ENCODE data around the gene LYRM7.

Gene LYRM7

GRCh38 chr5:131239686-131240085 lies 68.9 kb downstream of the LYRM7 start (continued):
- TF ChIP-seq TRIM28 (IDR thresholded peaks at IDR 0.05; ENCODE audit: borderline replicate concordance, low read length), result no peak
- no peak for TF ChIP-seq EGR2 (tag by site-specific recombination; IDR thresholded peaks at IDR 0.05; ENCODE audit: low read depth)
- TF ChIP-seq ZNF510 (tag by site-specific recombination; IDR thresholded peaks at IDR 0.05; ENCODE audit: insufficient replicate concordance), result no peak
- TF ChIP-seq ZBTB10 (tag by site-specific recombination; IDR thresholded peaks at IDR 0.05), result no peak
- no peak for TF ChIP-seq ZXDB (tag by site-specific recombination; IDR thresholded peaks at IDR 0.05)
- TF ChIP-seq ZEB2 (tag by site-specific recombination; IDR thresholded peaks at IDR 0.05), result no peak

GRCh38 chr5:131242728-131243255 lies 72.0 kb downstream of the LYRM7 start:
- Histone ChIP-seq H3K36me3 (ENCODE audit: control insufficient read depth in 2 of 2, insufficient read depth in 1 of 2, low read length in 2 of 2) (no peaks in the 10 kb centered on the region), H3K4me1 (ENCODE audit: control insufficient read depth, insufficient read depth, low read length) (no peaks in the 10 kb centered on the region), H3K4me3 (ENCODE audit: low read depth, low read length) (no peak overlapping the region), H3K9me3 (ENCODE audit: control insufficient read depth, insufficient read depth, low read depth, low read length) (no peaks in the 10 kb centered on the region), H3K27ac (ENCODE audit: extremely low read depth, low read depth, low read length) (no peak overlapping the region)
- no peak for TF ChIP-seq ZNF791 (tag by site-specific recombination; IDR thresholded peaks at IDR 0.05)
- no peak for TF ChIP-seq ZNF433 (tag by site-specific recombination; IDR thresholded peaks at IDR 0.05; ENCODE audit: low read depth)
- no peak for TF ChIP-seq ZNF280D (tag by site-specific recombination; IDR thresholded peaks at IDR 0.05)
- TF ChIP-seq ZNF26 (tag by site-specific recombination; IDR thresholded peaks at IDR 0.05), result no peak
- TF ChIP-seq ZNF223 (tag by site-specific recombination; IDR thresholded peaks at IDR 0.05), result no peak
- no peak for TF ChIP-seq SCRT1 (tag by site-specific recombination; IDR thresholded peaks at IDR 0.05; ENCODE audit: borderline replicate concordance)
- TF ChIP-seq ZNF510 (tag by site-specific recombination; IDR thresholded peaks at IDR 0.05; ENCODE audit: insufficient replicate concordance), result no peak
- no peak for TF ChIP-seq ZNF146 (tag by site-specific recombination; IDR thresholded peaks at IDR 0.05)
- TF ChIP-seq KLF17 (tag by site-specific recombination; IDR thresholded peaks at IDR 0.05), result no peak
- TF ChIP-seq ZNF211 (tag by site-specific recombination; IDR thresholded peaks at IDR 0.05; ENCODE audit: low read depth), result no peak
- no peak for TF ChIP-seq ZNF174 (tag by site-specific recombination; IDR thresholded peaks at IDR 0.05)
- ChIA-PET CTCF (interaction anchor here (1.1 kb wide), 1 partner anchor 139 kb away, joined by 3 read pairs; no protein-coding TSS in a partner anchor), POLR2A (no interaction called here)
